Ovary (tissue), 9 donors: ENCODE data around the gene RPLP2. TPM values are rescaled to one million over a fixed set of nuclear protein-coding genes. Genes with fewer than 3 reads are reported as not detected.

Source experiments
- DNase-seq, 5 donors: peaks; one replicate each; pipeline ENCODE4 v3.0.0-alpha.2; 2019 to 2020
- H3K27ac ChIP-seq, 2 donors: fragments of 200-600 bp; one replicate each; pipeline versions ENCODE4 v1.5.1 to v1.8.0; 2019 to 2022
- H3K27me3 ChIP-seq: fragments of 200-600 bp; one replicate; pipeline ENCODE4 v1.8.0; 2022
- H3K36me3 ChIP-seq: fragments of 200-600 bp; sonication (generic); one replicate; pipeline ENCODE4 v1.5.1; 2019
- H3K4me1 ChIP-seq: one replicate; pipeline ENCODE4 v1.8.1; 2013; ENCODE audit warnings: mild to moderate bottlenecking, moderate library complexity; ENCODE audit not compliant: insufficient read depth
- H3K4me3 ChIP-seq: fragments of 200-600 bp; sonication (generic); one replicate; pipeline ENCODE4 v1.5.1; 2017
- H3K9me3 ChIP-seq, 2 donors: fragments of 200-600 bp in 1 of 2; sonication (generic) in 1 of 2; one replicate each; pipeline versions ENCODE4 v1.5.1 to v1.8.1; 2013 to 2019; ENCODE audit warnings: mild to moderate bottlenecking in 1 of 2, moderate library complexity in 1 of 2
- EP300 ChIP-seq: sonication (generic); formaldehyde crosslinking; IDR thresholded peaks from one replicate; pipeline ENCODE4 v1.6.1; 2017; ENCODE audit warnings: antibody characterized with exemption
- POLR2A ChIP-seq: fragments of 450-650 bp; IDR thresholded peaks from one replicate; pipeline ENCODE4 v1.6.1; 2017; ENCODE audit warnings: antibody characterized with exemption, mild to moderate bottlenecking, moderate library complexity
- WGBS, 3 donors: extraction: QIAGEN DNeasy Blood & Tissue Kit in 1 of 3; methylation state at CpG; one replicate each; pipeline versions ENCODE4 v1.1.5 to v1.1.7; 2013 to 2017; 5-methylcytosine and 5-hydroxymethylcytosine counted together
- intact Hi-C, 4 donors: fragments of 100-400 bp; cut with DNase I; formaldehyde crosslinking; loops; one replicate each; pipeline versions ENCODE4 v1.11.0 to v1.15.1; 2022 to 2023
- polyA plus RNA-seq, 2 donors: library from polyadenylated mRNA; stranded (reverse); fragments of 200-250 nt in 1 of 2; fragments of 350-450 nt in 1 of 2; fragmentation: Illumina TruSeq in 1 of 2; extraction: RNeasy Lipid Tissue Mini Kit (QIAGEN cat#74804) in 1 of 2; gene quantifications; one replicate each; pipeline ENCODE4 v1.2.3, GENCODE V29; 2013 to 2014
- total RNA-seq, 7 donors: library from RNA; depleted of rRNA in 2 of 7; stranded (reverse); fragments of >200 nt in 2 of 7; fragmentation: NEBNext Ultra II Directional in 3 of 7; extraction: Animal tissue kit (Norgen Biotek cat#: 25700) in 3 of 7; gene quantifications; one replicate each; pipeline versions ENCODE4 v1.1.0 to v1.2.4, GENCODE V29; 2016 to 2023
- TF ChIP-seq, protein P1 (sequence below), 3 donors: fragments of 450-650 bp in 2 of 3; fragments of 200-600 bp in 1 of 3; IDR thresholded peaks; one replicate each; pipeline versions ENCODE4 v1.5.1 to v1.8.0; 2016 to 2022; ENCODE audit warnings: antibody characterized with exemption in 3 of 3, mild to moderate bottlenecking in 1 of 3
- donor health status: DM: no; HTN: no; CAD: no; lungs with moderate emphysema.
- donor health status: DM: no; HTN: no; CAD: no.
- donor health status: Bipolar disorder and iron deficiency.
- donor health status: DM: yes; HTN: yes; CAD: no.
- donor health status: DM: no; HTN: no; CAD: no.
- donor health status: DM: yes; HTN: yes; CAD: no.

The RPLP2 gene
- total and polyA plus RNA-seq, 9 donors, result 237 to 4,238 (median 2,804) TPM

GRCh38 chr11:786235-787083 is 23.3 kb upstream of the RPLP2 start:
- Histone ChIP-seq H3K4me3 (no peak overlapping the region), H3K27me3 (no peaks in the 10 kb centered on the region), H3K4me1 (no peaks in the 10 kb centered on the region), H3K9me3 (no peaks in the 10 kb centered on the region), H3K27ac (no peak overlapping the region), H3K36me3 (no peaks in the 10 kb centered on the region)
- TF ChIP-seq, protein P1, sequence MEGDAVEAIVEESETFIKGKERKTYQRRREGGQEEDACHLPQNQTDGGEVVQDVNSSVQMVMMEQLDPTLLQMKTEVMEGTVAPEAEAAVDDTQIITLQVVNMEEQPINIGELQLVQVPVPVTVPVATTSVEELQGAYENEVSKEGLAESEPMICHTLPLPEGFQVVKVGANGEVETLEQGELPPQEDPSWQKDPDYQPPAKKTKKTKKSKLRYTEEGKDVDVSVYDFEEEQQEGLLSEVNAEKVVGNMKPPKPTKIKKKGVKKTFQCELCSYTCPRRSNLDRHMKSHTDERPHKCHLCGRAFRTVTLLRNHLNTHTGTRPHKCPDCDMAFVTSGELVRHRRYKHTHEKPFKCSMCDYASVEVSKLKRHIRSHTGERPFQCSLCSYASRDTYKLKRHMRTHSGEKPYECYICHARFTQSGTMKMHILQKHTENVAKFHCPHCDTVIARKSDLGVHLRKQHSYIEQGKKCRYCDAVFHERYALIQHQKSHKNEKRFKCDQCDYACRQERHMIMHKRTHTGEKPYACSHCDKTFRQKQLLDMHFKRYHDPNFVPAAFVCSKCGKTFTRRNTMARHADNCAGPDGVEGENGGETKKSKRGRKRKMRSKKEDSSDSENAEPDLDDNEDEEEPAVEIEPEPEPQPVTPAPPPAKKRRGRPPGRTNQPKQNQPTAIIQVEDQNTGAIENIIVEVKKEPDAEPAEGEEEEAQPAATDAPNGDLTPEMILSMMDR (IDR thresholded peaks at IDR 0.05), result no peak
- no peak for TF ChIP-seq POLR2A
- TF ChIP-seq EP300, result no peak
- WGBS, 3 donors, result 49 to 55% (median 53%) methylated on average over 23 to 24 of the region's 24 CpGs
- intact Hi-C loops, result no loop called here
- no peak for DNase-seq

DNA sequence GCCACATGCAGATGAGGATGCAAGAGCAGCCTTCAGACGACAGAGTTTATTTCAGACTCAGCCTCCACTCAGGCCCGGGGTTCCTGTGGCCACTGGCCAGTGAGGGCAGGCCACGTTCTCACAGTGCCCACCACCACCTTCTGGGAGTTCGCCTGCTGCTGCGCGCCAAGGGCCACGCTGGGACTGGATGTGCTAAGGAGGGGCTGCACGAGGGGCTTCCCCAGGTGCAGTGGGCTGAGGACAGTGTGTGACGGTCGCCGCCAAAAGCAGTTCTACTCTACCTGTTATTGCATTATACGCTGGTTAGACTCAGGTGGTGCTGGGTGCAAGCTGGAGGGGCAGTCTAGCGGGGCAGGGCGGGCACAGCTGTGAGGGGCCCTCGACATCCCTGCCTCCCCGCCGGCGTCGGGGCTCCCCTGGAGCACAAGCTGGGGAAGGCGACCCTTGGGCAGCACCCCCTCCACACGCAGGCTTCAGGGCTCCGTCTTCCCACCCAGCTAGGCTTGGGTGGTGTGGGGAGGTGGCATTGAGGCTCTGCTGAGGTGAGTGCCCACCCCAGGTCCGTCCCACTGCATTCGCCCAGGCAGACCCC is 22.6 kb upstream of the RPLP2 start:
- Histone ChIP-seq H3K4me1 (no peaks in the 10 kb centered on the region), H3K36me3 (no peaks in the 10 kb centered on the region), H3K9me3 (no peaks in the 10 kb centered on the region), H3K27me3 (no peaks in the 10 kb centered on the region), H3K4me3 (no peak overlapping the region), H3K27ac (no peak overlapping the region)
- DNase-seq, result no peak
- no peak for TF ChIP-seq POLR2A
- TF ChIP-seq, protein P1 (IDR thresholded peaks at IDR 0.05), result no peak
- no peak for TF ChIP-seq EP300
- intact Hi-C loops, result no loop called here
- WGBS, 3 donors, result 76 to 80% (median 77%) methylated on average over 22 to 24 of the region's 24 CpGs

GRCh38 chr11:788009-788640 is 21.6 kb upstream of the RPLP2 start:
- Histone ChIP-seq H3K27ac (no peak overlapping the region), H3K36me3 (no peaks in the 10 kb centered on the region), H3K4me3 (no peak overlapping the region), H3K9me3 (no peaks in the 10 kb centered on the region), H3K27me3 (no peaks in the 10 kb centered on the region), H3K4me1 (no peaks in the 10 kb centered on the region)
- DNase-seq, result no peak
- TF ChIP-seq, protein P1 (IDR thresholded peaks at IDR 0.05), result no peak
- TF ChIP-seq POLR2A (no peak), EP300 (no peak)
- intact Hi-C loops, result no loop called here
- 34 to 51% (median 37%) methylated on average over 24 to 28 of the region's 28 CpGs for WGBS, 3 donors

- DNase-seq, result no peak
- no peak overlapping the region for H3K27ac ChIP-seq
- no peaks in the 10 kb centered on the region for H3K27me3 ChIP-seq
- intact Hi-C loops, result no loop called here
- H3K4me1 ChIP-seq, result no peaks in the 10 kb centered on the region
- no peak for TF ChIP-seq POLR2A
- TF ChIP-seq EP300, result no peak
- TF ChIP-seq, protein P1 (IDR thresholded peaks at IDR 0.05), result no peak
- H3K36me3 ChIP-seq, result no peaks in the 10 kb centered on the region
- WGBS, 3 donors, result 12 to 14% (median 13%) methylated on average over 21 to 31 of the region's 31 CpGs
- H3K4me3 ChIP-seq, result no peak overlapping the region
- no peaks in the 10 kb centered on the region for H3K9me3 ChIP-seq
These were observed 20.5 kb upstream of the RPLP2 start for GRCh38 chr11:788953-789940.
